ENCODE measurements around the gene LIN54. TPM values are rescaled to one million over a fixed set of nuclear protein-coding genes. Genes with fewer than 3 reads are reported as not detected.
A peak's percentile ranks its signal among the peaks of the same experiment; 100 is the strongest.

The LIN54 gene
- total and polyA plus RNA-seq, 2 of the 13 experiments (the other 11 are each of a cell fraction or from before 2014, with no cell fraction given) = 25.2 to 32.9 TPM

- TF ChIP-seq ZBTB43 (CRISPR knock-in tag; conservative IDR thresholded peaks at IDR 0.05) (peak; percentile 34; the same call in 1 of the 2 replicates), PCBP2 (optimal IDR thresholded peaks at IDR 0.05; ENCODE audit: low read depth, low read length, poor library complexity, severe bottlenecking) (no peak), KLF11 (CRISPR knock-in tag; IDR thresholded peaks at IDR 0.05) (peak; percentile 91; the same call in 1 of the 2 replicates), MED1 (CRISPR knock-in tag; IDR thresholded peaks at IDR 0.05) (peak; percentile 82), POLR2AphosphoS2 (IDR thresholded peaks at IDR 0.05; ENCODE audit: low read depth, low read length) (peak; percentile 86; the same call in 1 of the 2 replicates), HIVEP1 (CRISPR knock-in tag; IDR thresholded peaks at IDR 0.05) (peak; percentile 83; the same call in 1 of the 2 replicates), ZNF883 (CRISPR knock-in tag; IDR thresholded peaks at IDR 0.05; ENCODE audit: not compliant biosample characterization) (peak; percentile 96), KLF12 (CRISPR knock-in tag; IDR thresholded peaks at IDR 0.05; ENCODE audit: borderline replicate concordance) (peak; percentile 95; the same call in 1 of the 2 replicates), ZSCAN21 (CRISPR knock-in tag; IDR thresholded peaks at IDR 0.05; ENCODE audit: borderline replicate concordance) (peak; percentile 96; the same call in 1 of the 2 replicates), EP300 (IDR thresholded peaks at IDR 0.05; ENCODE audit: low read depth in 2 of 2, low read length in 2 of 2) (peak in 1 of 2 experiments; percentile 59; a peak in 3 of 4 replicates), EP300 (CRISPR knock-in tag; IDR thresholded peaks at IDR 0.05; ENCODE audit: borderline replicate concordance) (peak; percentile 45; the same call in 1 of the 2 replicates), POLR2AphosphoS5 (IDR thresholded peaks at IDR 0.05; ENCODE audit: low read depth, low read length) (peak; percentile 89), ONECUT2 (CRISPR knock-in tag; IDR thresholded peaks at IDR 0.05) (no peak), BRCA1 (CRISPR knock-in tag; IDR thresholded peaks at IDR 0.05) (peak; percentile 76; the same call in 1 of the 2 replicates), MYNN (CRISPR knock-in tag; IDR thresholded peaks at IDR 0.05; ENCODE audit: low read depth) (no peak), NCOR1 (IDR thresholded peaks at IDR 0.05; ENCODE audit: borderline replicate concordance, low read length) (no peak), BRF2 (CRISPR knock-in tag; IDR thresholded peaks at IDR 0.05) (peak; percentile 92)
- TF ChIP-seq, protein P1, sequence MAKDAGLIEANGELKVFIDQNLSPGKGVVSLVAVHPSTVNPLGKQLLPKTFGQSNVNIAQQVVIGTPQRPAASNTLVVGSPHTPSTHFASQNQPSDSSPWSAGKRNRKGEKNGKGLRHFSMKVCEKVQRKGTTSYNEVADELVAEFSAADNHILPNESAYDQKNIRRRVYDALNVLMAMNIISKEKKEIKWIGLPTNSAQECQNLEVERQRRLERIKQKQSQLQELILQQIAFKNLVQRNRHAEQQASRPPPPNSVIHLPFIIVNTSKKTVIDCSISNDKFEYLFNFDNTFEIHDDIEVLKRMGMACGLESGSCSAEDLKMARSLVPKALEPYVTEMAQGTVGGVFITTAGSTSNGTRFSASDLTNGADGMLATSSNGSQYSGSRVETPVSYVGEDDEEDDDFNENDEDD (CRISPR knock-in tag; IDR thresholded peaks at IDR 0.05; ENCODE audit: borderline replicate concordance) = peak; percentile 89
- TF ChIP-seq, protein P2, sequence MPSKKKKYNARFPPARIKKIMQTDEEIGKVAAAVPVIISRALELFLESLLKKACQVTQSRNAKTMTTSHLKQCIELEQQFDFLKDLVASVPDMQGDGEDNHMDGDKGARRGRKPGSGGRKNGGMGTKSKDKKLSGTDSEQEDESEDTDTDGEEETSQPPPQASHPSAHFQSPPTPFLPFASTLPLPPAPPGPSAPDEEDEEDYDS (CRISPR knock-in tag; IDR thresholded peaks at IDR 0.05) = peak; percentile 93
- TF ChIP-seq, protein P3, sequence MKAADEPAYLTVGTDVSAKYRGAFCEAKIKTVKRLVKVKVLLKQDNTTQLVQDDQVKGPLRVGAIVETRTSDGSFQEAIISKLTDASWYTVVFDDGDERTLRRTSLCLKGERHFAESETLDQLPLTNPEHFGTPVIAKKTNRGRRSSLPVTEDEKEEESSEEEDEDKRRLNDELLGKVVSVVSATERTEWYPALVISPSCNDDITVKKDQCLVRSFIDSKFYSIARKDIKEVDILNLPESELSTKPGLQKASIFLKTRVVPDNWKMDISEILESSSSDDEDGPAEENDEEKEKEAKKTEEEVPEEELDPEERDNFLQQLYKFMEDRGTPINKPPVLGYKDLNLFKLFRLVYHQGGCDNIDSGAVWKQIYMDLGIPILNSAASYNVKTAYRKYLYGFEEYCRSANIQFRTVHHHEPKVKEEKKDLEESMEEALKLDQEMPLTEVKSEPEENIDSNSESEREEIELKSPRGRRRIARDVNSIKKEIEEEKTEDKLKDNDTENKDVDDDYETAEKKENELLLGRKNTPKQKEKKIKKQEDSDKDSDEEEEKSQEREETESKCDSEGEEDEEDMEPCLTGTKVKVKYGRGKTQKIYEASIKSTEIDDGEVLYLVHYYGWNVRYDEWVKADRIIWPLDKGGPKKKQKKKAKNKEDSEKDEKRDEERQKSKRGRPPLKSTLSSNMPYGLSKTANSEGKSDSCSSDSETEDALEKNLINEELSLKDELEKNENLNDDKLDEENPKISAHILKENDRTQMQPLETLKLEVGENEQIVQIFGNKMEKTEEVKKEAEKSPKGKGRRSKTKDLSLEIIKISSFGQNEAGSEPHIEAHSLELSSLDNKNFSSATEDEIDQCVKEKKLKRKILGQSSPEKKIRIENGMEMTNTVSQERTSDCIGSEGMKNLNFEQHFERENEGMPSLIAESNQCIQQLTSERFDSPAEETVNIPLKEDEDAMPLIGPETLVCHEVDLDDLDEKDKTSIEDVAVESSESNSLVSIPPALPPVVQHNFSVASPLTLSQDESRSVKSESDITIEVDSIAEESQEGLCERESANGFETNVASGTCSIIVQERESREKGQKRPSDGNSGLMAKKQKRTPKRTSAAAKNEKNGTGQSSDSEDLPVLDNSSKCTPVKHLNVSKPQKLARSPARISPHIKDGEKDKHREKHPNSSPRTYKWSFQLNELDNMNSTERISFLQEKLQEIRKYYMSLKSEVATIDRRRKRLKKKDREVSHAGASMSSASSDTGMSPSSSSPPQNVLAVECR (CRISPR knock-in tag; IDR thresholded peaks at IDR 0.05; ENCODE audit: borderline replicate concordance) = peak; percentile 98
Measured at GRCh38 chr4:82890901-82891706, 119.5 kb downstream of the LIN54 start, which contains the start of gene SEC31A (continued).
